ENCODE results near the gene RAPGEF5. TPM values are rescaled to one million over a fixed set of nuclear protein-coding genes. Genes with fewer than 3 reads are reported as not detected.
"Not testable (repeated sequence)": the region's sequence is repeated elsewhere in the genome, so short reads cannot be mapped to it uniquely, and the experiment has no call there.

The RAPGEF5 gene
- total RNA-seq, 6 experiments from 2014 or later, result 15.5 to 56.4 (median 27.1) TPM

DNA sequence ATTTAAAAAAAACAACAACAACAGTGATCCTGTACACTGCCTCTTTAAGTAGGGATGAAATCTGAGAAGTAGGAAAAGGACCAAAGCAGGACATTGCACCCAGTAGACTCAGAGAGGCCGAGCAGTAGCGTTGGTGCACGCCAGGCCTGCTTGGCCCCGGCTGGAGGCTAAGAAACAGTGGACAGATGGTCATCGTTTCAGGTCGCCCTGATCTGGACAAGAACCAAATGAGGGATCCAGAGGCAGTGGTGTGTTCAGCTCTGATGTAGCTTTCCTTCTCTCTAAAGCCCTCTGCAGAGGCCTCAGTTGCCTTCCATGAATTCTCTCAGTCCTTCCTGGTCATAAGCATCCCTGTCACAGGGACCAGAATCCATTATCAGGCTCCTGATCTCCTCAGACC lies 269.1 kb downstream of the RAPGEF5 start:
- DNase-seq, result no peak
- Histone ChIP-seq H3K4me3 (no peak overlapping the region), H3K27me3 (no peaks in the 10 kb centered on the region), H3K36me3 (no peaks in the 10 kb centered on the region), H3K9me3 (no peaks in the 10 kb centered on the region), H3K27ac (no peak overlapping the region), H3K4me1 (no peaks in the 10 kb centered on the region)
- intact Hi-C loops (cut with DNase I), result no loop called here
- TF ChIP-seq, protein P1, sequence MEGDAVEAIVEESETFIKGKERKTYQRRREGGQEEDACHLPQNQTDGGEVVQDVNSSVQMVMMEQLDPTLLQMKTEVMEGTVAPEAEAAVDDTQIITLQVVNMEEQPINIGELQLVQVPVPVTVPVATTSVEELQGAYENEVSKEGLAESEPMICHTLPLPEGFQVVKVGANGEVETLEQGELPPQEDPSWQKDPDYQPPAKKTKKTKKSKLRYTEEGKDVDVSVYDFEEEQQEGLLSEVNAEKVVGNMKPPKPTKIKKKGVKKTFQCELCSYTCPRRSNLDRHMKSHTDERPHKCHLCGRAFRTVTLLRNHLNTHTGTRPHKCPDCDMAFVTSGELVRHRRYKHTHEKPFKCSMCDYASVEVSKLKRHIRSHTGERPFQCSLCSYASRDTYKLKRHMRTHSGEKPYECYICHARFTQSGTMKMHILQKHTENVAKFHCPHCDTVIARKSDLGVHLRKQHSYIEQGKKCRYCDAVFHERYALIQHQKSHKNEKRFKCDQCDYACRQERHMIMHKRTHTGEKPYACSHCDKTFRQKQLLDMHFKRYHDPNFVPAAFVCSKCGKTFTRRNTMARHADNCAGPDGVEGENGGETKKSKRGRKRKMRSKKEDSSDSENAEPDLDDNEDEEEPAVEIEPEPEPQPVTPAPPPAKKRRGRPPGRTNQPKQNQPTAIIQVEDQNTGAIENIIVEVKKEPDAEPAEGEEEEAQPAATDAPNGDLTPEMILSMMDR (IDR thresholded peaks at IDR 0.05), result no peak
- no peak for TF ChIP-seq POLR2A (IDR thresholded peaks at IDR 0.05)
- no peak for ATAC-seq
- 27% methylated on average over 3 of the region's 6 CpGs for WGBS (ENCODE audit: insufficient coverage, low coverage, low lambda C conversion rate, missing lambda C conversion rate)

DNA sequence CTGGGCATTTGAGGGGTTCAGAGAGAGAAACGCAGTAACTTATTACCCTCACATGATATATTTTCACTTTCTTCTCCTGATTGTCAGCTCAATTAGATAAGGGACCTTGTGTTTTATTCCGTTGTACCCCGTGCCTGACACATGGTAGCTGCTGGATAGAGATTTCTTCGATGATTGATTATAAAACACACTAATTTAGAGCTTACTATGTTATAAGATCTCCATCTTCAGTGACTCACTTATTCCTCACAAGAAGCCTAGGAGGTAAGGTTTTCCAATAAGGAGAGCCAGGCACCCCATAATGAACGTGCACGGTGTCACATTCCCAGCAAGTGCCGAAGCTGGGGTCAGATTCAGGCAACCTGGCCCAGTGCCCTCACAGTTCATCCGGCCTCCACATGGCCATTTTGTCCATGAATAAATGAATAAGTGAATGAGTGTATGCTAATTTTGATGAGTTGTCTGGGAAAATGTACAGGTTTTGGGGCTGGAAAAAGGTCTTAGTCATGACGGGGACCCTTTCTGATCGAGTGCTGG lies 273.2 kb downstream of the RAPGEF5 start:
- 23% methylated on average over 10 of the region's 10 CpGs for WGBS (ENCODE audit: insufficient coverage, low coverage, low lambda C conversion rate, missing lambda C conversion rate)
- Histone ChIP-seq H3K4me3 (peak overlapping the region; percentile 35 to 77 (median 73)), H3K27ac (peak overlapping the region; percentile 63 to 83 (median 67)), H3K9me3 (no peaks in the 10 kb centered on the region), H3K27me3 (no peaks in the 10 kb centered on the region), H3K36me3 (no peaks in the 10 kb centered on the region), H3K4me1 (no peaks in the 10 kb centered on the region)
- peak in 2 of 4 donors; percentile 1 to 16 for ATAC-seq
- intact Hi-C loops (cut with DNase I), result no loop called here
- peak in 2 of 3 donors; percentile 54 to 58 for DNase-seq
- TF ChIP-seq, protein P1 (IDR thresholded peaks at IDR 0.05), result no peak

DNA sequence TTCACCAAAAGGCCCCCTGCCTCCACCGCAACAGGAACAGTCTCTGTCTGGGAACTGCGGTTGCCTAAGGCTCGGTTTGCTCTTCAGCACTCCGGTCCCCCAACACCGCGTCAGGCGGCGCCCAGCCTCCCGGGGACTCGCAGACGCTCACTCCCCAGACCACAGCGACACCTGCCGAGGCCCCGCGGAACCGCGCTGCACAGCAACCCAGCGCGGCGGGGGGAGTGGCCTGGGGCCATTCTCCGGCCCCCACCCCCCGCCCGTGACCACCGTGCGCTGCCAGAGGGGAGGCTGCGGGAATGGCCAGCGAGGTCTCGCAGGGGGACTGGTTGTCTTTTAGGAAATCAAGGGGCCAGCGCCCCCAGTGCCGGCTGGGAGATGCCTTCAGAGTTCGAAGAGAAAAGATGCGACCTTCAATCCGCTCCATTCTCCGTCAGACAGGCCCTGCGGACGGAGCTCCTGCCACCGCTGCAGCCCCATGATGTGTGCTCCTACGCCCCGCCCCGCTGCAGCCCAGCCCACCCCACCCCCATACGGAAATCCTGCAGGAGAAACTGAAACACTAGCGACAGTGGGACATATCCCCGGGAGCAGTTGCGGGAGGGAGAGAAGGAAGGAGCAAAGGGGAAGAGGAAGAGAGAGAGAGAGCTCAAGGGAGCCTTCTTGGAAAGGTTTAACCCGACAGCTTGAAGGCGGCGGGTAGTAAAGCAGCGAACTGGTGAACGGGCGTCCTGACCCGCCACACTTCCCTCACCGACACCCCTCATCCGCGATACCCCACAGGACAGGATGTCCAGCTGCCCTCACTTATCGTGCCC lies 273.9 kb downstream of the RAPGEF5 start:
- peak overlapping the region; percentile 63 to 83 (median 67) for H3K27ac ChIP-seq
- ATAC-seq, result peak; percentile 98 to 99 (median 98)

DNA sequence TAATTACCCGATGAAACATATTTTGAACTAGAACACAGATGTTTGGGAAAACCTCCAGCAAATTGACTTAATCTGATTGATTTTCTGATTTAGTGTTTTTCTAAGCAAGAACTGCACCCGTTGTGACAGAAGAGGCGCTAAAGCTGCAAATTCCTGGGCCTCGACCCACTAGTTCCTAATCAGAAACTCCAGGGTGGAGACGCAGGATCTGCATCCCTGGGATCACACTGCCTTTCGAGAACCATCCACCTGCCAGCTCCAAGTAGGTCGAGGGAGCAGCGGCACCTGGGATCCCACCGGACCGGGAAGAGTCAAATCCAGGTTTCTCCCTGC lies 274.4 kb downstream of the RAPGEF5 start:
- WGBS (ENCODE audit: insufficient coverage, low coverage, low lambda C conversion rate, missing lambda C conversion rate), result 0% methylated on average over 10 of the region's 10 CpGs
- Histone ChIP-seq H3K4me1 (no peaks in the 10 kb centered on the region), H3K27ac (peak overlapping the region; percentile 63 to 83 (median 67)), H3K27me3 (no peaks in the 10 kb centered on the region), H3K4me3 (peak overlapping the region; percentile 35 to 77 (median 73)), H3K9me3 (no peaks in the 10 kb centered on the region), H3K36me3 (no peaks in the 10 kb centered on the region)
- intact Hi-C loops (cut with DNase I), result no loop called here
- ATAC-seq (peak; percentile 46 to 64 (median 48)), DNase-seq (no peak)
- TF ChIP-seq, protein P1 (IDR thresholded peaks at IDR 0.05), result no peak
- no peak for TF ChIP-seq POLR2A (IDR thresholded peaks at IDR 0.05)

More for the DNA sequence above, 273.9 kb downstream of the RAPGEF5 start:
- WGBS (ENCODE audit: insufficient coverage, low coverage, low lambda C conversion rate, missing lambda C conversion rate), result 0% methylated on average over 14 of the region's 55 CpGs
- no peaks in the 10 kb centered on the region for H3K9me3 ChIP-seq
- intact Hi-C loops (cut with DNase I), result no loop called here
- no peaks in the 10 kb centered on the region for H3K36me3 ChIP-seq
- H3K4me3 ChIP-seq, result peak overlapping the region; percentile 35 to 77 (median 73)
- no peaks in the 10 kb centered on the region for H3K4me1 ChIP-seq
- TF ChIP-seq, protein P1 (IDR thresholded peaks at IDR 0.05), result peak; percentile 94 to 99 (median 96)
- TF ChIP-seq POLR2A (IDR thresholded peaks at IDR 0.05), result peak; percentile 38
- DNase-seq, result peak; percentile 91 to 93 (median 92)
- no peaks in the 10 kb centered on the region for H3K27me3 ChIP-seq

DNA sequence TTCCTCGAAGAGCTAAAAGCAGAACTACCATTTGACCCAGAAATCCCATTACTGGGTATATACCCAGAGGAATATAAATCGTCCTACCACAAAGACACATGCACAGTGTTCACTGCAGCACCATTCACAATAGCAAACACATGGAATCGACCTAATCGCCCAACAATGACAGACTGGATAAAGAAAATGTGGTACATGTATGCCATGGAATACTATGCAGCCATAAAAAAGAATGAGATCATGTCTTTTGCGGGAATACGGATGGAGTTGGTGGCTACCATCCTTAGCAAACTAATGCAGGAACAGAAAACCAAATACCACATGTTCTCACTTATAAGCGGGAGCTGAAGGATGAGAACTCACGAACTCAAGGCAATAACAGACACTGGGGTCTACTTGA lies 276.7 kb downstream of the RAPGEF5 start:
- H3K4me1 ChIP-seq; DNase-seq; H3K36me3 ChIP-seq; H3K27ac ChIP-seq; ATAC-seq; intact Hi-C loops (cut with DNase I); H3K27me3 ChIP-seq; H3K4me3 ChIP-seq; H3K9me3 ChIP-seq: not testable (repeated sequence)
- WGBS (ENCODE audit: insufficient coverage, low coverage, low lambda C conversion rate, missing lambda C conversion rate), result 79% methylated on average over 8 of the region's 8 CpGs

DNA sequence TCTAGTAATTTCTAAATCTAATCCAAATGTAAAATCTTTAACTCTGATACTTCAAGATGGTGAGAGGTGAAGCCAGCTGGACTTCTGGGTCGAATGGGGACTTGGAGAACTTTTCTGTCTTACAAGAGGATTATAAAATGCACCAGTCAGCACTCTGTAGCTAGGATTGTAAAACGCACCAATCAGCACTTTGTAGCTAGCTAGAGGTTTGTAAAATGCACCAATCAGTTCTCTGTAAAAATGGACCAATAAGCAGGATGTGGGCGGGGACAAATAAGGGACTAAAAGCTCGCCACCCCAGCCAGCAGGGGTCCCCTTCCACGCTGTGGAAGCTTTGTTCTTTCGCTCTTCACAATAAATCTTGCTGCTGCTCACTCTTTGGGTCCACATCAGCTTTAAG lies 278.1 kb downstream of the RAPGEF5 start:
- intact Hi-C loops (cut with DNase I); DNase-seq; H3K27me3 ChIP-seq: not testable (repeated sequence)

More for the DNA sequence above, 278.1 kb downstream of the RAPGEF5 start:
- H3K4me3 ChIP-seq, H3K27ac ChIP-seq, H3K4me1 ChIP-seq, H3K9me3 ChIP-seq, ATAC-seq, H3K36me3 ChIP-seq: not testable (repeated sequence)
- WGBS (ENCODE audit: insufficient coverage, low coverage, low lambda C conversion rate, missing lambda C conversion rate), result 60% methylated on average over 5 of the region's 6 CpGs
